Neuronal stem cell (in vitro differentiated cells): ENCODE results near the gene BCL2.

Experiments
- DNase-seq: peaks from one replicate; pipeline ENCODE4 v3.0.0-alpha.2; 2013; ENCODE audit warnings: low spot score
- H2AFZ ChIP-seq: one replicate; pipeline ENCODE4 v1.6.1; 2013; ENCODE audit warnings: mild to moderate bottlenecking, low read length, inconsistent platforms
- H2AK5ac ChIP-seq: 2 replicates; pipeline ENCODE4 v1.6.1; 2013; ENCODE audit warnings: low read depth, mild to moderate bottlenecking, inconsistent platforms, low read length, moderate library complexity, mixed read lengths
- H2BK120ac ChIP-seq: 2 replicates; pipeline ENCODE4 v1.6.1; 2013; ENCODE audit warnings: low read depth, mild to moderate bottlenecking, inconsistent platforms, low read length, moderate library complexity, mixed read lengths
- H2BK12ac ChIP-seq: one replicate; pipeline ENCODE4 v1.6.1; 2013; ENCODE audit warnings: low read length, inconsistent platforms
- H2BK15ac ChIP-seq: 2 replicates; pipeline ENCODE4 v1.6.1; 2013; ENCODE audit warnings: mild to moderate bottlenecking, low read length, inconsistent platforms, mixed read lengths
- H2BK5ac ChIP-seq: one replicate; pipeline ENCODE4 v1.6.1; 2013; ENCODE audit warnings: inconsistent platforms, mild to moderate bottlenecking, low read length, moderate library complexity
- H3K14ac ChIP-seq: one replicate; pipeline ENCODE4 v1.6.1; 2013; ENCODE audit warnings: low read length, inconsistent platforms
- H3K18ac ChIP-seq: 2 replicates; pipeline ENCODE4 v1.6.1; 2013; ENCODE audit warnings: low read length, inconsistent platforms
- H3K23ac ChIP-seq: 2 replicates; pipeline ENCODE4 v1.6.1; 2013; ENCODE audit warnings: low read depth, mild to moderate bottlenecking, mixed read lengths, low read length, inconsistent platforms; ENCODE audit not compliant: poor library complexity
- H3K27ac ChIP-seq: replicated peaks from 3 replicates; pipeline ENCODE4 v1.5.1; 2013; ENCODE audit warnings: low read length, inconsistent platforms
- H3K27me3 ChIP-seq, 3 experiments: 2 replicates each; pipeline ENCODE4 v1.6.1; 2013; ENCODE audit warnings: low read length in 3 of 3, mild to moderate bottlenecking in 2 of 3, inconsistent platforms in 1 of 3, low read depth in 1 of 3, mixed read lengths in 1 of 3, moderate library complexity in 1 of 3; ENCODE audit not compliant: control insufficient read depth in 3 of 3, insufficient read depth in 3 of 3
- H3K36me3 ChIP-seq, 2 donors: replicated peaks in 1 of 2; 2 replicates each; pipeline ENCODE4 v1.6.1; 2013; ENCODE audit warnings: low read length in 2 of 2; ENCODE audit not compliant: control insufficient read depth in 2 of 2, insufficient read depth in 2 of 2
- H3K4ac ChIP-seq: 2 replicates; pipeline ENCODE4 v1.6.1; 2013; ENCODE audit warnings: inconsistent platforms, mild to moderate bottlenecking, low read length, moderate library complexity
- H3K4me1 ChIP-seq, 2 donors: 1 replicate in 1 of 2; 2 replicates in 1 of 2; pipeline ENCODE4 v1.6.1; 2013; ENCODE audit warnings: low read length in 2 of 2, low read depth in 1 of 2; ENCODE audit not compliant: control insufficient read depth in 2 of 2, insufficient read depth in 1 of 2
- H3K4me2 ChIP-seq: one replicate; pipeline ENCODE4 v1.6.1; 2013; ENCODE audit warnings: mild to moderate bottlenecking, low read length, inconsistent platforms; ENCODE audit not compliant: insufficient read depth, poor library complexity, severe bottlenecking
- H3K4me3 ChIP-seq, 2 donors: 2 replicates each; pipeline ENCODE4 v1.5.1; 2013; ENCODE audit warnings: low read length in 2 of 2, mild to moderate bottlenecking in 2 of 2, inconsistent platforms in 1 of 2, moderate library complexity in 1 of 2
- H3K79me1 ChIP-seq: one replicate; pipeline ENCODE4 v1.6.1; 2013; ENCODE audit warnings: low read depth, mild to moderate bottlenecking, inconsistent platforms, low read length, moderate library complexity
- H3K9ac ChIP-seq: one replicate; pipeline ENCODE4 v1.6.1; 2013; ENCODE audit warnings: mild to moderate bottlenecking, low read depth, low read length, inconsistent platforms; ENCODE audit not compliant: poor library complexity
- H3K9me3 ChIP-seq, 2 donors: replicated peaks in 1 of 2; 2 replicates each; pipeline versions ENCODE3 to v1.6.1; 2013; ENCODE audit warnings: low read length in 2 of 2, mild to moderate bottlenecking in 2 of 2, inconsistent platforms in 1 of 2, low read depth in 1 of 2, mixed read lengths in 1 of 2, moderate library complexity in 1 of 2; ENCODE audit not compliant: control insufficient read depth in 2 of 2, insufficient read depth in 1 of 2
- H4K8ac ChIP-seq: one replicate; pipeline ENCODE4 v1.6.1; 2013; ENCODE audit warnings: low read depth, mild to moderate bottlenecking, inconsistent platforms, low read length, moderate library complexity
- H4K91ac ChIP-seq: one replicate; pipeline ENCODE4 v1.6.1; 2013; ENCODE audit warnings: low read length, low read depth, mild to moderate bottlenecking, inconsistent platforms; ENCODE audit not compliant: poor library complexity
- whole genome bisulfite sequencing, 2 donors: extraction: QIAGEN DNeasy Blood & Tissue Kit; methylation state at CpG; one replicate each; pipeline ENCODE4 v1.1.7; 2013; ENCODE audit warnings: missing lambda C conversion rate in 2 of 2, mixed read lengths in 1 of 2; ENCODE audit not compliant: insufficient read length in 2 of 2, insufficient replicate concordance in 1 of 2; ENCODE audit errors: extremely low coverage in 2 of 2; 5-methylcytosine and 5-hydroxymethylcytosine counted together

The BCL2 gene

GRCh38 chr18:63189041-63189440 lies 130.5 kb downstream of the BCL2 start:
- H2AK5ac ChIP-seq: no peak overlapping the region
- H3K27ac ChIP-seq: no peak overlapping the region
- no peaks in the 10 kb centered on the region for H3K79me1 ChIP-seq
- H3K27me3 ChIP-seq: no peaks in the 10 kb centered on the region
- no peak overlapping the region for H4K8ac ChIP-seq
- no peak overlapping the region for H3K4ac ChIP-seq
- H3K4me3 ChIP-seq: no peak overlapping the region
- H3K14ac ChIP-seq: no peak overlapping the region
- no peak overlapping the region for H2BK15ac ChIP-seq
- no peak overlapping the region for H2AFZ ChIP-seq
- H2BK120ac ChIP-seq: no peak overlapping the region
- H2BK5ac ChIP-seq: no peak overlapping the region
- DNase-seq: no peak
- H3K9ac ChIP-seq: no peak overlapping the region
- H3K18ac ChIP-seq: no peak overlapping the region
- H4K91ac ChIP-seq: no peak overlapping the region
- no peak overlapping the region for H3K23ac ChIP-seq
- no CpG with 5 or more reads among the region's 2 CpGs for WGBS, 2 donors
- H3K9me3 ChIP-seq: no peaks in the 10 kb centered on the region
- no peak overlapping the region for H3K4me2 ChIP-seq
- H3K4me1 ChIP-seq: no peaks in the 10 kb centered on the region
- no peaks in the 10 kb centered on the region for H3K36me3 ChIP-seq
- no peak overlapping the region for H2BK12ac ChIP-seq

DNA sequence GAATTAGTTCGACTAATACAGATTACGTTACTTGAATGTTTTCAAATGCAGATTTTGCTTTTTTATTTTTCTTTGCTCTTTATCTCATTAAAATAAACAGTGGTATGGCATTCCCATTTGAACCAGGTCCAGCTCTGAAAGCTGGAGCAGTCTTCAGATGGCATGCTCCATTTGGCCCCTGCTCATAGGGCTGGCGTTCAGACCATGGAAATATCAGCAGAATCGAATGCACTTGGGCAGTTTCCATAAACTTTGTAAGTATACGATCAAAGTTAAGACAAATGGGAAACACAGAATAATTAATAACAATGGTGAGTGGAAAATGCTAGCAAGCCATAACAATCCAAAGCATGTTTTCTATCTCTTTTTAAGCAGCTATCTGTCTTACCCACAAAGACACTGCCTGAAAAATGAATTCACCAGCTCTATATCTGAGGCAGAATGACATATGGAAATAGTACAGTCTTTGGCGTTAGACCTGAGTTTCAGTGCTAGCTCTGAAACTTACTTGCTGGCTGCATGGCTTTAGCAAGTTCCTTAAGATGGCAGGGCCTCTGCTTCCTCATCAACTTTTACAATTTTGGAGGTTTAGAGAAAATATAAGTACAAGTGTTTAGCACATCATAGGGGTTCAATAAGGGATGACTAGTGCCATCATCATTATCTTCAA lies 131.6 kb downstream of the BCL2 start:
- Histone ChIP-seq H3K27ac (no peak overlapping the region), H4K91ac (no peak overlapping the region), H3K9ac (no peak overlapping the region), H3K14ac (no peak overlapping the region), H3K4ac (no peak overlapping the region), H3K9me3 (no peaks in the 10 kb centered on the region), H2AK5ac (no peak overlapping the region), H3K36me3 (no peaks in the 10 kb centered on the region), H2BK12ac (no peak overlapping the region), H2AFZ (no peak overlapping the region), H2BK120ac (no peak overlapping the region), H4K8ac (no peak overlapping the region), H3K23ac (no peak overlapping the region), H3K4me2 (no peak overlapping the region), H3K4me3 (no peak overlapping the region), H2BK5ac (no peak overlapping the region), H3K18ac (no peak overlapping the region), H3K79me1 (no peaks in the 10 kb centered on the region), H3K4me1 (no peaks in the 10 kb centered on the region), H3K27me3 (no peaks in the 10 kb centered on the region), H2BK15ac (no peak overlapping the region)
- no CpG with 5 or more reads among the region's 6 CpGs for WGBS, 2 donors
- no peak for DNase-seq

DNA sequence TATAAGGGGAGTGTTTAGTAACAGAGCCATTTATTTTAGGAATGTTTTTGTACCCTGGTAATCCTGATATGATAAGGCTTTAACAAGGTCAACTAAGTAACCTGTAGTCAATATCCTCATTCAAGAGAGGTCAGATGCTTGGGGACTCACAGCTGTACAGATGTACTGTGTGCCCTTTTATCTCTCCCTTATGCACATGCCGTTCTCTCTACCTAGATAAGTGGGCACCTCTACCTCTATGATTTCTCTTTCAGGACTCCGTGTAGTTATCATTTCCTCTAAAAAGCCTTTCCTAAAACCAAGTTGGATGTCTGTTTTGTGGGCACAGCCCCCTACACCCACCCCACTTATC lies 132.4 kb downstream of the BCL2 start:
- H2BK12ac ChIP-seq: no peak overlapping the region
- H3K79me1 ChIP-seq: no peaks in the 10 kb centered on the region
- H2AK5ac ChIP-seq: no peak overlapping the region
- H2AFZ ChIP-seq: no peak overlapping the region
- no peak overlapping the region for H4K91ac ChIP-seq
- no peak overlapping the region for H2BK15ac ChIP-seq
- no peak overlapping the region for H3K4ac ChIP-seq
- H4K8ac ChIP-seq: no peak overlapping the region
- WGBS, 2 donors: no CpG with 5 or more reads among the region's 2 CpGs
- no peaks in the 10 kb centered on the region for H3K9me3 ChIP-seq
- H3K4me1 ChIP-seq: no peaks in the 10 kb centered on the region
- H2BK120ac ChIP-seq: no peak overlapping the region
- no peak overlapping the region for H3K4me3 ChIP-seq
- no peak overlapping the region for H3K27ac ChIP-seq
- H2BK5ac ChIP-seq: no peak overlapping the region
- no peak overlapping the region for H3K14ac ChIP-seq
- no peak overlapping the region for H3K18ac ChIP-seq
- DNase-seq: no peak
- no peak overlapping the region for H3K9ac ChIP-seq
- no peaks in the 10 kb centered on the region for H3K27me3 ChIP-seq
- H3K4me2 ChIP-seq: no peak overlapping the region
- no peak overlapping the region for H3K23ac ChIP-seq
- no peaks in the 10 kb centered on the region for H3K36me3 ChIP-seq

GRCh38 chr18:63186520-63187222 lies 132.9 kb downstream of the BCL2 start:
- Histone ChIP-seq H3K36me3 (no peaks in the 10 kb centered on the region), H3K9me3 (no peaks in the 10 kb centered on the region), H3K4ac (no peak overlapping the region), H2BK5ac (no peak overlapping the region), H2AFZ (no peak overlapping the region), H3K14ac (no peak overlapping the region), H3K79me1 (no peaks in the 10 kb centered on the region), H2BK12ac (no peak overlapping the region), H2BK120ac (no peak overlapping the region), H3K27ac (no peak overlapping the region), H3K9ac (no peak overlapping the region), H4K91ac (no peak overlapping the region), H2BK15ac (no peak overlapping the region), H3K4me1 (no peaks in the 10 kb centered on the region), H3K4me2 (no peak overlapping the region), H2AK5ac (no peak overlapping the region), H3K27me3 (no peaks in the 10 kb centered on the region), H3K18ac (no peak overlapping the region), H4K8ac (no peak overlapping the region), H3K4me3 (no peak overlapping the region), H3K23ac (no peak overlapping the region)
- no peak for DNase-seq
- no CpG with 5 or more reads among the region's 2 CpGs for WGBS, 2 donors
